Stimulated activated CD4-positive, alpha-beta T cell treated with anti-CD3 and anti-CD28 coated beads, Interleukin-12 subunit alpha, Interleukin-12 subunit beta, amount 100 ng/mL, for 24 hours (primary cell): Measurements from ENCODE around the gene ALG1L2.
"Not testable (repeated sequence)": the region's sequence is repeated elsewhere in the genome, so short reads cannot be mapped to it uniquely, and the experiment has no call there.

Experiments used
- DNase-seq, 2 experiments: peaks; one replicate each; pipeline ENCODE4 v3.0.0-alpha.2; 2020; ENCODE audit warnings: low read depth in 2 of 2

The ALG1L2 gene

GRCh38 chr3:130081351-130081881 lies at the start of gene ALG1L2:
ALG1L2 (plus strand) TSS chr3:130081831; CDS start chr3:130082017, 186 bp downstream.
- DNase-seq, result no peak

GRCh38 chr3:130037126-130037815 lies 44.4 kb upstream of the ALG1L2 start:
- not testable (repeated sequence) for DNase-seq

GRCh38 chr3:130042736-130043135 lies 38.9 kb upstream of the ALG1L2 start:
- DNase-seq, result not testable (repeated sequence)

GRCh38 chr3:130043658-130044057 lies 38.0 kb upstream of the ALG1L2 start:
- DNase-seq, result not testable (repeated sequence)

GRCh38 chr3:130044370-130044769 lies 37.3 kb upstream of the ALG1L2 start:
- no peak for DNase-seq

- DNase-seq, result no peak
These were observed 32.9 kb upstream of the ALG1L2 start for GRCh38 chr3:130048726-130049125.

GRCh38 chr3:130052366-130052765 lies 29.3 kb upstream of the ALG1L2 start:
- not testable (repeated sequence) for DNase-seq

GRCh38 chr3:130052965-130053364 lies 28.7 kb upstream of the ALG1L2 start:
- DNase-seq, result not testable (repeated sequence)

GRCh38 chr3:130057536-130058266 lies 23.9 kb upstream of the ALG1L2 start:
- not testable (repeated sequence) for DNase-seq

- not testable (repeated sequence) for DNase-seq
These were observed 23.4 kb upstream of the ALG1L2 start for GRCh38 chr3:130058267-130058657.

GRCh38 chr3:130058716-130059115 lies 22.9 kb upstream of the ALG1L2 start:
- not testable (repeated sequence) for DNase-seq

- not testable (repeated sequence) for DNase-seq
These were observed 22.5 kb upstream of the ALG1L2 start for GRCh38 chr3:130059162-130059561.

- DNase-seq, result no peak
These were observed 8.0 kb upstream of the ALG1L2 start for GRCh38 chr3:130073582-130073981.

GRCh38 chr3:130077636-130078035 lies 4.0 kb upstream of the ALG1L2 start:
- no peak for DNase-seq

- not testable (repeated sequence) for DNase-seq
These were observed 1.9 kb downstream of the ALG1L2 start for GRCh38 chr3:130083363-130084090.

- DNase-seq, result no peak
These were observed 2.9 kb downstream of the ALG1L2 start for GRCh38 chr3:130084436-130084980.

- no peak for DNase-seq
These were observed 4.2 kb downstream of the ALG1L2 start for GRCh38 chr3:130085881-130086280.

- not testable (repeated sequence) for DNase-seq
These were observed 5.0 kb downstream of the ALG1L2 start for GRCh38 chr3:130086628-130087027.

- DNase-seq, result no peak
These were observed 6.4 kb downstream of the ALG1L2 start for GRCh38 chr3:130088061-130088460.

- DNase-seq, result not testable (repeated sequence)
These were observed 9.1 kb downstream of the ALG1L2 start for GRCh38 chr3:130090681-130091080.

- no peak for DNase-seq
These were observed 10.3 kb downstream of the ALG1L2 start for GRCh38 chr3:130091958-130092357.
